COLO668 (cell line): ENCODE results near the gene ARHGDIA.

Experiments
- DNase-seq: peaks from one replicate; lab custom pipeline; 2025; ENCODE audit not compliant: unreplicated experiment; lab: John Stamatoyannopoulos, UW

The ARHGDIA gene

GRCh38 chr17:81865733-81866439 lies 5.3 kb downstream of the ARHGDIA start:
- peak; percentile 92 for DNase-seq

DNA sequence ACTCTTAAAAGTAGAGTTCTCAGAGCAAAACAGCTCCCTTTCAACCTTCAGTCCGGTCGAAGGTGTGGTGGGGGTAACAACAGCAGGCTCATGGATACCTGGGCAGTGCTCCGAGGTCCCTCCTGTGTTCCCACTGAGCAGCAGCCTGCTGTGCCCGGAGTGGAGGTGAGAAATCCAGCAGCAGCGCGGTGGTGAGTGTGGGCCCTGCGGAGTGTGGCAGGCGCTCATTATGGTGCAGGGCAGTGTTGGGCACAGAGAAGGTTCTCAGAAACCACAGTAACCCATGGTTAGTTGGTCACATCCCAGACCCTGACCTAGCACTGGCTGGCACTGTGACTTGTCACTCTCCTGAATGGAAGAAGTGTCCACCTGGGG lies 5.8 kb downstream of the ARHGDIA start:
- DNase-seq, result no peak

DNA sequence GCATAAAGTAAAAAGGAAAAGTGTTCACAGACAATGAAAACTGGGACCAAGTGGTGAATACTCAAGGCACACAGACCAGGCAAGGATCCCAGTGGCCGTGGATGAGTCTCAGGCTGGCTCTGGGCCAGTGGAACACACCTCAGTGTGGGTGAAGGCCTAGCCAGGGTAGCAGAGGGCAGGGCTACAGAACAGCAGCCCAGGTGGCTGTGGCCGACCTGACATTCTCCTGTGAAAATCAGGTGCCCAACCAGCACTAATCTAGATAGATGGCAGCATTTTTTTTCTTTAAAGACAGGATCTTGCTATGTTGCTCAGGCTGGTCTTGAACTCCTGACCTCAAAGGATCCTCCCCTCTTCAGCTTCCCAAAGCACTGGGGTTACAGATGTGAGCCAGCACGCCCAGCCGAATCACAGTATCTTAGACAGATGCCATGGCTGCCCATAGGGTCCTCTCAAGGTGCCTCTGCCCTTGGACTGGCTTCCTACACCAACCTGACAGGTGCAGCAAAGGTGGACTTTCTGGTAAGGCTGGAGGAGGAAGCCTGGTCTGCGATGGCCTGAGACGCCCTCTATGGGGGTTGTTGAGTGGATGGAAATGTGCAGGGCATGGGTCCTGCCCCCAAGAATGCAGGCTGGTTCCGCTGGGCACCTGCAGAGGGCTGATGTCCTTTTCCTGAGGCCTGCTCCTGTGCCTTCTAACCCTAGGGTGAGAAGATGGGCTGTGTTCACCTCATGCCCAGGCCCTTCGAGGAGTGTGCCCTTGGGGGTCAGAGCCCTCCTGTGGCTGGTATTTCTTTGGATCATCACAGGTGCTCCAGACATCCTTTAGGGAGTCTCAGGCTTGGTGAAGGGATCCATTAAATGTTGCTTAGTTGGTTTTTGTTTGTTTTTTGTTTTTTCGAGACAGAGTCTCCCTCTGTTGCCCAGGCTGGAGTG lies 7.0 kb downstream of the ARHGDIA start:
- DNase-seq, result peak; percentile 6

GRCh38 chr17:81863123-81863675 lies 7.9 kb downstream of the ARHGDIA start:
- DNase-seq, result no peak

GRCh38 chr17:81860756-81861568 lies 10.2 kb downstream of the ARHGDIA start:
- DNase-seq, result peak; percentile 99

GRCh38 chr17:81859906-81860755 lies 11.0 kb downstream of the ARHGDIA start, which contains the start of gene P4HB:
TSS of gene P4HB (minus strand) at chr17:81860535. CDS start at chr17:81860471, 64 bp downstream.
- peak; percentile 99 for DNase-seq

DNA sequence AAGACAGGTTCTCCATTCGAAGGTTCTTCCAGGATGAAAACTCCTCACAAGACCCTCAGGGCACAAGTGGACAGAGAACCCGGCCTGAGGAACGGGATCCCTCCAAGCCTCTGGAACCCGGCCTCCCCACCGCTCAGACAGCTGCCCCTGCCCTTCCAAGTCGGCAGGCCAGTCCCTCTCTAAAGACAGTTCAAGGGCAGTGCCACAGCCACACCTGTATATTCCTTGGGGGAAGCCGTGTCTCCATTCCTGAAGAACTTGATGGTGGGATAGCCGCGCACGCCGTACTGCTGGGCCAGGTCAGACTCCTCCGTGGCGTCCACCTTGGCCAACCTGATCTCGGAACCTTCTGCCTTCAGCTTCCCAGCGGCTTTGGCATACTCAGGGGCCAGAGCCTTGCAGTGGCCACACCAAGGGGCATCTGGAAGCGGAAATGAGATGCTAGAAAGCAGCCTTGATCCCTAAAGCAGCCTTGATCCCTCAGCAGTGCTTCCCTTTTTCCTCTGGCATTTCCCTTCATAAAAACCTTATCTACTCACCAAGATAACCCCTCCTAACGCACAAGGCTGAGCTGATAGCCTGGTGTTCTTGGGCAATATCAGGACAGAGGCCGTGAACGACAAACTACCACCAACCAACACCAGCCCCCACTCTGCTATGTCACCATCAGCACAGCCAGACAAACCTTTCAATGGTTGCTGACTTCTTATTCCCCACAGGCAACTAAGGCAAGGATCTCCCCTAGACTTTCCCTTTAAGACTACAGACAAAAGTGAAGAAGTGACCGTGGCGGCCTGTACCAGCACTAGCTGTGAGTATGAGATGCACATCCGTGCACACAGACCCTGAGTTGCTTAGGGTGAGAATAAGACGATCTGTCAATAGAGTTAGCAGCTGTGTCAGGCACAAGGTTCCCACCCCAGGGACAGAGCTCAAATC lies 11.9 kb downstream of the ARHGDIA start:
- peak; percentile 12 for DNase-seq

DNA sequence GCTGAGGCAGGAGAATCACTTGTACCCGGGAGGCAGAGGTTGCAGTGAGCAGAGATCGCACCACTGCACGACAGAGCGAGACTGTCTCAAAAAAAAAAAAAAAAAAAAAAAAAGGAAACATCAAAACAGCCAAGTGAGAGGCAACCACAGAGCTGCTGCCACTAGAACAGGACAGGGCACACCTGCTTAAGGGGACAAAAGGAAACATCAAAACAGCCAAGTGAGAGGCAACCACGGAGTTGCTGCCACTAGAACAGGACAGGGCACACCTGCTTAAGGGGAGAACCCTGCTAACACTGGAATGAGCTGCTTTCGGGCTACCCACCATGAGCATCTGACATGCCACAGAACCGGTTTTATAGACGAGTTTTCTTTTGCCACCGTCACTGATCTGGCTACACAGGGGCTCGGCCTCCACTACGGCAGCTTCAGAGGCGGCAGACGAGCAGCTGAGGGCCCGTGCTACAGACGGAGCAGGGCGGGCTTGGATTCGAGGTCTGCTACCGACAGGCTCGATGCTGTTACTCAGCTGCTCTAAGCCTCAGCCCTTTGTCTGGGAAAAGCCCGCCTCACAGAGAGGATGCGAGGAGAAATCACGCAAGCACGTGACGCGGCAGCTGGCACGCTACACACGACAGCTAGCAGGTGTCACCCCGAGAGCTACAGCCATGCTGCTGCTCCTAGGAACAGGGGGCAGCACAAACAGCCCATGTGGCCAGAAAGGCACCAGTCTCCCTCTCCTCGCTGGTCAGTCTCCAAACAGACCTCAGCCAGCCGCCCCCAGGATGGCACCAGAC lies 12.8 kb downstream of the ARHGDIA start:
- DNase-seq, result peak; percentile 72

- DNase-seq, result peak; percentile 8
Measured at GRCh38 chr17:81854974-81855774, 16.0 kb downstream of the ARHGDIA start.

DNA sequence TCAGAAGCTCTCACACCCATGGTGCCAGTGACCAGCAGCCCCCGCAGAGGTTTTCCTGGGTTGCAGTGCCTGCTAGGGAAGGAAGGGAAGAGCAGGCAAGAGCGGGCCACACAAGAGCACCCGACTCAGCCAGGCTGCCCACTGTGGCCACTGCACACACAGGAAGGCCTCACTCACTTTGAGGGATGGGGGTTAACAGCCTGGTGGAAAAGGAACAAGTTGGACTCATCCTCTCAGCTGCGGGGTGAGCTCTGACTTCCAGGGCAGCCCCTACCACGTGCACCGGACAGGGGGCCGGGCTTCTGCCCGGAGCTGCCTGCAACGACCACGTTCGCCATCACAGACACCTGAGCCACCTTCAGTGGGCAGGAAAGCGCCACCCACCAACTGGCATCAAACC lies 18.9 kb downstream of the ARHGDIA start:
- no peak for DNase-seq

DNA sequence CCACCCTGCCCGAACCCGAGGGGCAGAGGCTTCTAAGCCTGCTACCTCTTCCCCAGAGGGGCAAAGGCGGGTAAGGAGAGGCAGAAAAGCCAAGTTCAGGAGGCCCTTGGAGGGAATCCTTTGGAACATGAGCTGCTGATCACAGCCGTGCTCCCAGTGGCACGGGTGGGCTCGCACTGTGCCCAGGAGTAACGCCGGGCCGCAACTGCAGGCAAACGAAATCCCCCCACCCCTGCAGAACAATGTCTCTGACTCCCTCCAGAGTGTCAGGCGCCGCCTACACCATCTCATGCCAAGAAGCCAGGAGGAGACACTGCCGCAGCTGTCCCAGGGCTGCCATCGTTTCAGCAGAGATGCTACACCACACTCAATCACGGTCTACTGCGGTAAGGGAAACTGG lies 19.7 kb downstream of the ARHGDIA start:
- no peak for DNase-seq

- DNase-seq, result no peak
Measured at GRCh38 chr17:81849457-81849856, 21.7 kb downstream of the ARHGDIA start.

DNA sequence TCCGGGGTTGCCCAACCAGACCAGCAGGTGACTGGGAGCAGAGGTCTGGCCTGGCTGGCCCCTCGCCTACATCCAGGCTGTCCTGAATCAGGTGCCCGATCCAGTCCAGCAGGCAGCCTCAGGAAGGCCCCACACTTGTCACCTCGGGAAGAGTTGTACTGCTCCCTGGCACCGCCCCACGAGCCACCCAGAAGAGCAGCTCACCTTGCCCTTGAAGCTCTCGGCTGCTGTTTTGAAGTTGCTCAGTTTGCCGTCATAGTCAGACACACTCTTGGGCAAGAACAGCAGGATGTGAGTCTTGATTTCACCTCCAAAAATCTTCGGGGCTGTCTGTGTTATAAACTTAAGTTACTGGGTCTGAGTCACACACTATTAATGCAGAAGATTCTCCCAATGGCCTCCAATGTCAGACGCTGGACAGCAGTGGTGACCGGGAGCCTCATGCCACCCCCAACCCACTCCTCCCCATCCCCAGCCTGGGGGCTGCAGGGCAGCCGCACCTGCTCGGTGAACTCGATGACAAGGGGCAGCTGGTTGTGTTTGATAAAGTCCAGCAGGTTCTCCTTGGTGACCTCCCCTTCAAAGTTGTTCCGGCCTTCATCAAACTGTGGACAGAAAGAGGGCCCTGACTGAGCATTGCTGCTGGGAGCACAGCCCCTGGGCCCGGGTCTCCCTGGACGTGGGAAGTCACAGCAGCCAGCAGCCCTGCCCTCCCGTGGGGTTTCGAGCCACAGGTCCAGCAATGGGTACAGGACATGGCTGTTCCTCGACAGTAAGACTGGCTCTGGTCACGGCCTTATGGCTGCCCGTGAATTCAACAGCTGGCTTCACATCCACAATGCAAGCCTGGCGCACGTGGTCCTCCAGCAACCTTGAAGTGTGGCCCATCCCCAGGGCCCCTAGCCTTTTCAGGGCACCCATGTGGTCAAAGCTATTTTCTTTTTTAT lies 24.1 kb downstream of the ARHGDIA start:
- DNase-seq, result no peak

DNA sequence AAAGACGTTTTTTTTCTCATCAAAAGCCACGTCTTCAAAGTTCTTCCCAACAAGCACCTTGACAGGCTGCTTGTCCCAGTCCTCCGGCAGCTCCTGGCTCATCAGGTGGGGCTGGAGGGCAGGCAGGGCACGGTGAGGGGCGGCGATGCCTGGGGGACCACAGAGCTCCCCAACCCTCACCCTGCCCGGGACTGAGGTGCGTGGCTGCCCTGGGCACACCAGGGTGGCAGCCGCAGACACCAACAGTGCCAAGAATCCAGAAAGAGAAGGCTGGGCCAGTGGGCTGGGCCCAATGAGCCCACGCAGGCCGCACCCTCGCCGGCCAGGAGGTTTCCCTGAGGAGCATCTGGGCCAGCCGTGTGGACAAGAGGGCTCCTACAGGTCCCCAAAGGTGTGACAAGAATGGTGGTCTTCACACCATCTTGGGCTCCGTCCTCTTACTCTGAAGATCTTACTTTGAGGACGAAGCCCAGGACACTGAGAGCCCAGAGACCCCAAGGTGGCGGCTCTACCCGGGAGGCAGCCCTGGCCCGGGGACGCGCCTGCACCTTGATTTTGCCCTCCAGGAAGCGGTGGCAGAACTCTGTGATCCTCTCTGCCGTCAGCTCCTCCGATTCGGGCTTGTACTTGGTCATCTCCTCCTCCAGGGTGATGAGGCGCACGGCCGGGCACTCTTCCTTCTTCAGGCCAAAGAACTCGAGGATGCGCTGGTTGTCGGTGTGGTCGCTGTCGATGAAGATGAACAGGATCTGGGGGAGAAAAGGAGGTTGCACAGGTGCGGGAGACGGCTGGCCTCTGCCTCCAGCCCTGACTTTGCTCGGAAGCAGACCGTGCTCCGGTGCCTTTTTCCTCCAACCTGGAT lies 25.0 kb downstream of the ARHGDIA start:
- no peak for DNase-seq

DNA sequence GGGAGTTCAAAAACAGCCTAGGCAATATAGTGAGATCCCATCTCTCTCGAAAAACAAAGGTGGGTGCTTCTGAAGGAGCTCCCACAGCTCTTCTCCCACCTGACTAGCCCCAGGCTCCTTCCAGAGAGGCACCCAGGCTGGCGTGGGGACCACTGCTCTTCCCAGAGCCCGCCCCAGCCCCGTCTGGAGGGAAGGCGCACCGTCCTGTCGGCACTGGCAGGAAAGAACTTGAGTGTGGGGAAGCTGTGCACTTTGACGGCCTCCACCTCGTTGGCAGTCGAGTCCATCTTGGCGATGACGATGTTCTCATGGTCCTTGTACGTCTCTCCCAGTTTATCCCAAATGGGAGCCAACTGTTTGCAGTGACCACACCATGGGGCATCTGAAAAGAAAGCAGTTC lies 25.8 kb downstream of the ARHGDIA start:
- DNase-seq, result no peak
